HEK293 (cell line): ENCODE data around the gene CAPN5.

Experiments used
- CTCF ChIA-PET: fragments of 350-600 bp; formaldehyde crosslinking; extraction: SDS; loops from one replicate; lab custom pipeline; 2021; ENCODE audit warnings: antibody characterized with exemption; lab: Yijun Ruan, JAX
- POLR2A ChIA-PET: fragments of 300-600 bp; formaldehyde crosslinking; extraction: SDS; loops from one replicate; lab custom pipeline; 2020; ENCODE audit warnings: antibody characterized with exemption, inconsistent platforms; lab: Yijun Ruan, JAX
- H3K27ac ChIP-seq: fragments of 200-500 bp; sonication (Bioruptor generic); 2 replicates; pipeline ENCODE4 v1.5.1; 2014; ENCODE audit warnings: low read depth, low read length, control low read depth, inconsistent platforms; ENCODE audit errors: extremely low read depth
- H3K36me3 ChIP-seq, 2 experiments: fragments of 200-500 bp in 1 of 2; sonication (Bioruptor generic) in 1 of 2; 1 replicate in 1 of 2; 2 replicates in 1 of 2; pipeline ENCODE4 v1.5.1; 2014 to 2017; ENCODE audit warnings: inconsistent platforms in 2 of 2, low read length in 2 of 2; ENCODE audit not compliant: control insufficient read depth in 2 of 2, insufficient read depth in 1 of 2
- H3K4me1 ChIP-seq: fragments of 200-500 bp; sonication (Bioruptor generic); 2 replicates; pipeline ENCODE4 v1.5.1; 2014; ENCODE audit warnings: mild to moderate bottlenecking, low read length, inconsistent platforms; ENCODE audit not compliant: control insufficient read depth, insufficient read depth
- H3K4me3 ChIP-seq: 2 replicates; pipeline ENCODE4 v1.5.1; 2011; ENCODE audit warnings: low read depth, mild to moderate bottlenecking, control low read depth, low read length, moderate library complexity
- H3K9me3 ChIP-seq: fragments of 200-500 bp; sonication (Bioruptor generic); 2 replicates; pipeline ENCODE4 v1.5.1; 2014; ENCODE audit warnings: low read depth, low read length, inconsistent platforms; ENCODE audit not compliant: control insufficient read depth, insufficient read depth
- GLIS1 ChIP-seq: fragments of 450-650 bp; formaldehyde crosslinking; IDR thresholded peaks from 2 replicates; pipeline ENCODE4 v1.5.1; 2016; ENCODE audit warnings: missing biosample characterization, missing genetic modification characterization
- KLF9 ChIP-seq: fragments of 450-650 bp; formaldehyde crosslinking; IDR thresholded peaks from 2 replicates; pipeline ENCODE4 v1.5.1; 2016; ENCODE audit warnings: missing biosample characterization, missing genetic modification characterization, low read depth
- OSR2 ChIP-seq: fragments of 450-650 bp; formaldehyde crosslinking; IDR thresholded peaks from 2 replicates; pipeline ENCODE4 v1.5.1; 2016; ENCODE audit warnings: missing biosample characterization, missing genetic modification characterization
- YY1 ChIP-seq: fragments of 450-650 bp; formaldehyde crosslinking; IDR thresholded peaks from 2 replicates; pipeline ENCODE4 v1.5.1; 2018; ENCODE audit warnings: missing biosample characterization, missing genetic modification characterization
- YY2 ChIP-seq: fragments of 450-650 bp; formaldehyde crosslinking; IDR thresholded peaks from 2 replicates; pipeline ENCODE4 v1.5.1; 2016; ENCODE audit warnings: missing biosample characterization, missing genetic modification characterization
- ZBTB21 ChIP-seq: fragments of 450-650 bp; formaldehyde crosslinking; IDR thresholded peaks from 2 replicates; pipeline ENCODE4 v1.5.1; 2017; ENCODE audit warnings: missing biosample characterization, missing genetic modification characterization
- ZBTB48 ChIP-seq: fragments of 450-650 bp; formaldehyde crosslinking; IDR thresholded peaks from 2 replicates; pipeline ENCODE4 v1.5.1; 2016; ENCODE audit warnings: missing biosample characterization, missing genetic modification characterization
- ZBTB49 ChIP-seq: fragments of 450-650 bp; formaldehyde crosslinking; IDR thresholded peaks from 2 replicates; pipeline ENCODE4 v1.5.1; 2016; ENCODE audit warnings: missing biosample characterization, missing genetic modification characterization, low read depth
- ZIC2 ChIP-seq: fragments of 450-650 bp; formaldehyde crosslinking; IDR thresholded peaks from 2 replicates; pipeline ENCODE4 v1.5.1; 2016; ENCODE audit warnings: missing biosample characterization, missing genetic modification characterization
- ZNF112 ChIP-seq: fragments of 450-650 bp; formaldehyde crosslinking; IDR thresholded peaks from 2 replicates; pipeline ENCODE4 v1.5.0; 2017; ENCODE audit warnings: missing biosample characterization, missing genetic modification characterization
- ZNF114 ChIP-seq: fragments of 450-650 bp; formaldehyde crosslinking; IDR thresholded peaks from 2 replicates; pipeline ENCODE4 v1.5.0; 2017; ENCODE audit warnings: missing biosample characterization, missing genetic modification characterization
- ZNF175 ChIP-seq: fragments of 450-650 bp; formaldehyde crosslinking; IDR thresholded peaks from 2 replicates; pipeline ENCODE4 v1.5.1; 2016; ENCODE audit warnings: missing biosample characterization, missing genetic modification characterization
- ZNF18 ChIP-seq: fragments of 450-650 bp; formaldehyde crosslinking; IDR thresholded peaks from 2 replicates; pipeline ENCODE4 v1.5.1; 2016; ENCODE audit warnings: missing biosample characterization, missing genetic modification characterization
- ZNF19 ChIP-seq: fragments of 450-650 bp; formaldehyde crosslinking; IDR thresholded peaks from 2 replicates; pipeline ENCODE4; 2016; ENCODE audit warnings: missing biosample characterization, missing genetic modification characterization, low read depth
- ZNF23 ChIP-seq: fragments of 450-650 bp; formaldehyde crosslinking; IDR thresholded peaks from 2 replicates; pipeline ENCODE4 v1.5.1; 2016; ENCODE audit warnings: missing biosample characterization, missing genetic modification characterization, borderline replicate concordance
- ZNF292 ChIP-seq: fragments of 450-650 bp; formaldehyde crosslinking; IDR thresholded peaks from 2 replicates; pipeline ENCODE4 v1.5.1; 2016; ENCODE audit warnings: low read depth, missing biosample characterization, missing genetic modification characterization, borderline replicate concordance
- ZNF555 ChIP-seq: fragments of 450-650 bp; formaldehyde crosslinking; conservative IDR thresholded peaks from 2 replicates; pipeline ENCODE4 v1.5.1; 2017; ENCODE audit warnings: missing biosample characterization, mild to moderate bottlenecking, missing genetic modification characterization, inconsistent platforms
- ZNF561 ChIP-seq: fragments of 450-650 bp; IDR thresholded peaks from 2 replicates; pipeline ENCODE4 v1.5.1; 2018; ENCODE audit warnings: missing biosample characterization, missing genetic modification characterization, borderline replicate concordance
- ZNF596 ChIP-seq: fragments of 450-650 bp; IDR thresholded peaks from 2 replicates; pipeline ENCODE4 v1.5.0; 2018; ENCODE audit warnings: missing biosample characterization, mild to moderate bottlenecking, missing genetic modification characterization, moderate library complexity
- ZNF677 ChIP-seq: fragments of 450-650 bp; IDR thresholded peaks from 2 replicates; pipeline ENCODE4 v1.5.0; 2018; ENCODE audit warnings: missing biosample characterization, mild to moderate bottlenecking, missing genetic modification characterization, moderate library complexity
- ZSCAN16 ChIP-seq: fragments of 450-650 bp; formaldehyde crosslinking; IDR thresholded peaks from 2 replicates; pipeline ENCODE4 v1.5.1; 2016; ENCODE audit warnings: missing biosample characterization, missing genetic modification characterization
- ZSCAN30 ChIP-seq: fragments of 450-650 bp; IDR thresholded peaks from 2 replicates; pipeline ENCODE4 v1.5.1; 2018; ENCODE audit warnings: missing biosample characterization, mild to moderate bottlenecking, missing genetic modification characterization, moderate library complexity

Gene CAPN5

DNA sequence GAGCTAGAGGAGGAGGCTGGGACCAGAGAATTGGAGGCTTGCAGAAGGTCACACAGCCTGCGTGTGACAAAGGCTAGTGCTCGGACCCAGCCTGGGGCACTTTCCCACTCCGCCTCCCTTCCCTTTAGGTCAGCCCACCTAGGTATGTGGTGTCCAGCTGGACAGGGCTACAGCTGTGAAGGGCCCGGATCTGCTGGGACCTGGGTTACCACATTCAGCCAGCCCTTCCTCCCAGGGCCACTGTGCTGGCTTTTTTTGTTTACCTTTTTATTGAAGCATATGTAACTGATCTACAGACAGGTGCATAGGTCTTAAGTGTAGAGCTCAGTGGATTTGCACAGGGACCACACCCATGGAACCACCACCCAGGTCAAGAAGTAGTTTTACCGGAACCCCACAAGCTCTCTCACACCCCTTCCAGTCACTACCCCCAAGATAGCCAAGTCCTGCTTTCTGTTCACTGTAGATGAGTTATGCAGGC, 8.7 kb downstream of the CAPN5 start:
- Histone ChIP-seq H3K4me3 (no peak overlapping the region), H3K27ac (no peak overlapping the region), H3K36me3 (no peaks in the 10 kb centered on the region), H3K4me1 (no peaks in the 10 kb centered on the region), H3K9me3 (no peaks in the 10 kb centered on the region)
- no peak for TF ChIP-seq ZBTB48 (tag by site-specific recombination)
- no peak for TF ChIP-seq ZSCAN30 (tag by site-specific recombination)
- no peak for TF ChIP-seq ZIC2 (tag by site-specific recombination)
- TF ChIP-seq ZNF19 = no peak
- TF ChIP-seq GLIS1 (tag by site-specific recombination) = no peak
- TF ChIP-seq ZNF114 (tag by site-specific recombination) = no peak
- TF ChIP-seq ZNF561 (tag by site-specific recombination) = no peak
- no peak for TF ChIP-seq OSR2 (tag by site-specific recombination)
- TF ChIP-seq ZNF18 (tag by site-specific recombination) = no peak
- ChIA-PET POLR2A (no interaction called here), CTCF (interaction anchor here (0.6 to 1.1 kb wide), 4 partner anchors 15 to 353 kb away, joined by 3 to 7 read pairs (median 4); no protein-coding TSS in a partner anchor)

DNA sequence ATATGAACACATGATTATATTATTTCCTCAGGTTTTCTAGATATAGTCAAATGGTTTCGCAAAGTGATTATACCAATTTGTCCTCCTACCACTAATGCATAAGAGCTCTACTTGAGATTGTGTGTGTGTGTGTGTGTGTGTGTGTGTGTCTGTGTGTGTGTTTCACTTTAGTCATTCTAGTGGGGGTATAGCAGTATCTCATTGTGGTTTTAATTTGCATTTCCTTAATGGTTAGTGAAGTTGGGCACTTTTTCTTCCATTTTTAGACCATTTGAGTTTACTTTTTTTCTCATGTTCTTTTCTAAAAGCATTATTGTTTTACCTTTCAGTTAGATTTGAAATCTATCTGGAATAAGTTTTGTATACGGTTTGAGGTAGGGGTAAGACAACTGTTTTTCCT, 12.9 kb downstream of the CAPN5 start:
- POLR2A ChIA-PET = no interaction called here
- CTCF ChIA-PET = interaction anchor here (0.5 to 2.0 kb wide), 8 partner anchors 12 to 477 kb away, joined by 3 to 14 read pairs (median 3); partner anchors contain the start of gene MYO7A
- Histone ChIP-seq H3K4me1 (no peaks in the 10 kb centered on the region), H3K36me3 (no peaks in the 10 kb centered on the region), H3K9me3 (no peaks in the 10 kb centered on the region), H3K4me3 (no peak overlapping the region), H3K27ac (no peak overlapping the region)
- TF ChIP-seq ZBTB21 = no peak
- TF ChIP-seq YY1 (tag by site-specific recombination) = no peak
- TF ChIP-seq, all 188 proteins: peak for 0

- H3K36me3 ChIP-seq = no peaks in the 10 kb centered on the region
- ChIA-PET POLR2A (no interaction called here), CTCF (interaction anchor here (0.6 to 3.0 kb wide), 5 partner anchors 8 to 33 kb away, joined by 3 to 19 read pairs (median 4); no protein-coding TSS in a partner anchor)
- H3K9me3 ChIP-seq = no peaks in the 10 kb centered on the region
- no peak overlapping the region for H3K4me3 ChIP-seq
- H3K4me1 ChIP-seq = no peaks in the 10 kb centered on the region
- no peak overlapping the region for H3K27ac ChIP-seq
- TF ChIP-seq KLF9 = no peak
- no peak for TF ChIP-seq ZNF112
- TF ChIP-seq ZNF175 (tag by site-specific recombination) = no peak
- TF ChIP-seq ZNF677 (tag by site-specific recombination) = no peak
- TF ChIP-seq ZNF555 = no peak
- TF ChIP-seq ZBTB49 (tag by site-specific recombination) = no peak
- no peak for TF ChIP-seq ZSCAN16
- no peak for TF ChIP-seq ZNF596
- no peak for TF ChIP-seq ZNF292 (tag by site-specific recombination)
- no peak for TF ChIP-seq YY2 (tag by site-specific recombination)
- no peak for TF ChIP-seq ZNF23 (tag by site-specific recombination)
Observed at GRCh38 chr11:77080643-77081210, 14.0 kb downstream of the CAPN5 start.
